Uterus (tissue), 2 donors: Measurements from ENCODE around the gene SPRY2.

Experiments used
- POLR2A ChIP-seq, 2 donors: fragments of 450-650 bp; IDR thresholded peaks; one replicate each; pipeline ENCODE4 v1.6.1; 2016; ENCODE audit warnings: antibody characterized with exemption in 2 of 2, mild to moderate bottlenecking in 1 of 2, moderate library complexity in 1 of 2
- TF ChIP-seq, protein P1 (sequence below), 4 experiments: fragments of 200-600 bp in 2 of 4; fragments of 450-650 bp in 2 of 4; sonication (generic) in 2 of 4; IDR thresholded peaks; one replicate each; pipeline ENCODE4 v1.5.1; 2016 to 2019; ENCODE audit warnings: antibody characterized with exemption in 4 of 4, mild to moderate bottlenecking in 2 of 4, moderate library complexity in 1 of 4

DNA sequence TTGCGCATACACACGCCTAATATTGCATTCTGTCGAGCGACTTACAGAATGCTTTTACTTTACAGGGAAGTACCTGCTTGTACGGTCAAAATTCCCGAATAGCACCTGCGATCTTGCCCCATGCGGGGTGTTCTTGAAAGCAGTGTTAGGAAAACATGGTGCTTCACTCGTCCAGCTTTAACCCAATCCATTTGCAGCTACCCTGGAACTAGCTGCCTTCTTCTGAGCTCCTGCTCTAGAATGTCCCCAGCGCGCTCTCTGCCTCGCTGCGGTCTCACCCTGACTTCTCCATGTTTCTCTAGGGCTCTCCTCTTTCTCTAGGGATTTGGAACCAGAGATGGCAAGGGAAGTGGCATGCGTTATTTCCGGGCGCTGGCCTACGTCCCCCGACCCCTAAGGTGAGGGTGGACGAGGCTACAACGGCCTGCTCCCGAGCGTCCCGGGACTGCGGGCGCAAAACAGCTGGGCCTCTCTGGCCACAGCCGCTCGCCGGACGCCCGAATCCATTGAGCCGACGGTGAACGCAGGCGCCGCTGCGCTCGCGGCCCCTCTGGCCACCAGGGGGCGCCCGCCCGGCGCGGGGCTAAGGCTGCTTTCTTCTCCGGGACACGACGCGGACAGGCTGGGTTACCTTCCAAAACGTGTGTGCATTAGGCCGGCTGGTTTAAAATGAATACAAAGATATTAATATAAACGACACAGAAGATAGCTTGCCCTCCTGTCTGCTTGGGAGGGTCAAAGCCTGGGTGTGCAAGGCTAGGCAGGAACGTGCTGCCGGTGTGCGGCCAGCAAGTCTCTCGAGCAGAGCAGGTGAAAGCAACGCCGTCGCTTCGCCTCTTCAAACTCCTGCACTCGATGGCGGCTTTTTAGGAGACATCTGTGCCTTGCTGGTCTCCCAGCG lies 1.8 kb upstream of the SPRY2 start:
- TF ChIP-seq, protein P1, sequence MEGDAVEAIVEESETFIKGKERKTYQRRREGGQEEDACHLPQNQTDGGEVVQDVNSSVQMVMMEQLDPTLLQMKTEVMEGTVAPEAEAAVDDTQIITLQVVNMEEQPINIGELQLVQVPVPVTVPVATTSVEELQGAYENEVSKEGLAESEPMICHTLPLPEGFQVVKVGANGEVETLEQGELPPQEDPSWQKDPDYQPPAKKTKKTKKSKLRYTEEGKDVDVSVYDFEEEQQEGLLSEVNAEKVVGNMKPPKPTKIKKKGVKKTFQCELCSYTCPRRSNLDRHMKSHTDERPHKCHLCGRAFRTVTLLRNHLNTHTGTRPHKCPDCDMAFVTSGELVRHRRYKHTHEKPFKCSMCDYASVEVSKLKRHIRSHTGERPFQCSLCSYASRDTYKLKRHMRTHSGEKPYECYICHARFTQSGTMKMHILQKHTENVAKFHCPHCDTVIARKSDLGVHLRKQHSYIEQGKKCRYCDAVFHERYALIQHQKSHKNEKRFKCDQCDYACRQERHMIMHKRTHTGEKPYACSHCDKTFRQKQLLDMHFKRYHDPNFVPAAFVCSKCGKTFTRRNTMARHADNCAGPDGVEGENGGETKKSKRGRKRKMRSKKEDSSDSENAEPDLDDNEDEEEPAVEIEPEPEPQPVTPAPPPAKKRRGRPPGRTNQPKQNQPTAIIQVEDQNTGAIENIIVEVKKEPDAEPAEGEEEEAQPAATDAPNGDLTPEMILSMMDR (IDR thresholded peaks at IDR 0.05), result peak; percentile 85 to 99 (median 95)
- TF ChIP-seq POLR2A (IDR thresholded peaks at IDR 0.05), result peak; percentile 19 to 44
